HCT116 (cell line): ENCODE data around the gene PRKRIP1. TPM values are rescaled to one million over a fixed set of nuclear protein-coding genes. Genes with fewer than 3 reads are reported as not detected.
A peak's percentile ranks its signal among the peaks of the same experiment; 100 is the strongest.

ENCODE experiments used
- ATAC-seq: fragments of 200-7000 bp; cut with Tn5 transposase; 2 replicates; pipeline ENCODE4 v1.9.1; 2020; ENCODE audit warnings: mild to moderate bottlenecking, moderate library complexity
- BruUV-seq: library from RNA; stranded (reverse); fragments of 400-500 nt; replicated peaks from 2 replicates; lab custom pipeline; 2021; lab: Mats Ljungman, UMichigan
- CTCF ChIA-PET: fragments of 300-600 bp; sonication (Branson Sonifier 250); formaldehyde crosslinking; loops from one replicate; lab custom pipeline; 2021; ENCODE audit warnings: antibody characterized with exemption; lab: Charles Lee
- POLR2A ChIA-PET: fragments of 300-600, 350-600 bp; sonication (Branson Sonifier 250); formaldehyde crosslinking; loops from one replicate; lab custom pipeline; 2021; ENCODE audit warnings: antibody characterized with exemption; lab: Charles Lee
- RAD21 ChIA-PET, 2 experiments: fragments of 300-600 bp; sonication (Branson Sonifier 250); formaldehyde crosslinking; loops; one replicate each; lab custom pipeline; 2023; ENCODE audit warnings: low total read pairs in 2 of 2; ENCODE audit not compliant: uncharacterized antibody in 2 of 2, unreplicated experiment in 2 of 2, low non-redundant PET in 1 of 2; lab: Charles Lee
- DNase-seq: peaks from one replicate; pipeline ENCODE4 v3.0.0-alpha.2; 2010; ENCODE audit warnings: low read depth, low spot score
- H2AFZ ChIP-seq: fragments of 200-600 bp; shearing (Covaris generic), sonication (generic); 2 replicates; pipeline ENCODE4 v1.6.1; 2017; ENCODE audit warnings: low read depth, mixed run types, mixed read lengths, antibody characterized with exemption, low read length; ENCODE audit not compliant: poor library complexity, severe bottlenecking
- H3K27ac ChIP-seq: 2 replicates; pipeline ENCODE4 v1.5.1; 2012; ENCODE audit warnings: low read depth, low read length
- H3K27me3 ChIP-seq: fragments of 200-600 bp; sonication (generic); 2 replicates; pipeline ENCODE4 v1.6.1; 2016; ENCODE audit warnings: mixed run types, low read length, mixed read lengths; ENCODE audit not compliant: insufficient read depth
- H3K36me3 ChIP-seq, 2 experiments: fragments of 200-500 bp in 1 of 2; fragments of 200-600 bp in 1 of 2; sonication (Bioruptor generic) in 1 of 2; sonication (generic) in 1 of 2; 2 replicates each; pipeline versions ENCODE4 v1.5.1 to v1.6.1; 2014 to 2016; ENCODE audit warnings: low read length in 2 of 2, inconsistent platforms in 1 of 2, mixed read lengths in 1 of 2, mixed run types in 1 of 2; ENCODE audit not compliant: insufficient read depth in 2 of 2, control insufficient read depth in 1 of 2
- H3K4me1 ChIP-seq, 2 experiments: fragments of 200-600 bp in 1 of 2; sonication (generic) in 1 of 2; 2 replicates each; pipeline versions ENCODE4 v1.5.1 to v1.6.1; 2012 to 2017; ENCODE audit warnings: low read length in 2 of 2, inconsistent platforms in 1 of 2, mild to moderate bottlenecking in 1 of 2, mixed read lengths in 1 of 2, mixed run types in 1 of 2, moderate library complexity in 1 of 2; ENCODE audit not compliant: insufficient read depth in 2 of 2, control insufficient read depth in 1 of 2
- H3K4me2 ChIP-seq: fragments of 200-600 bp; sonication (generic); 2 replicates; pipeline ENCODE4 v1.6.1; 2017; ENCODE audit warnings: mixed run types, low read length, mixed read lengths
- H3K4me3 ChIP-seq, 2 experiments: fragments of 200-600 bp in 1 of 2; sonication (generic) in 1 of 2; replicated peaks in 1 of 2; 2 replicates each; pipeline ENCODE4 v1.5.1; 2011 to 2016; ENCODE audit warnings: low read length in 2 of 2, control low read depth in 1 of 2, low read depth in 1 of 2, mild to moderate bottlenecking in 1 of 2, mixed read lengths in 1 of 2, mixed run types in 1 of 2
- H3K79me2 ChIP-seq: fragments of 200-600 bp; sonication (generic); 2 replicates; pipeline ENCODE4 v1.6.1; 2017; ENCODE audit warnings: mild to moderate bottlenecking, mixed run types, low read length, moderate library complexity, mixed read lengths; ENCODE audit not compliant: insufficient read depth
- H3K9ac ChIP-seq: fragments of 200-600 bp; sonication (generic); 2 replicates; pipeline ENCODE4 v1.6.1; 2016; ENCODE audit warnings: low read length, mixed read lengths
- H3K9me2 ChIP-seq: fragments of 200-600 bp; sonication (generic), shearing (Covaris generic); 2 replicates; pipeline ENCODE4 v1.6.1; 2017; ENCODE audit warnings: mixed run types, mild to moderate bottlenecking, moderate library complexity; ENCODE audit not compliant: insufficient read depth
- H3K9me3 ChIP-seq, 2 experiments: fragments of 200-500 bp in 1 of 2; fragments of 200-600 bp in 1 of 2; sonication (Bioruptor generic) in 1 of 2; sonication (generic) in 1 of 2; 2 replicates each; pipeline ENCODE4 v1.6.1; 2014 to 2017; ENCODE audit warnings: low read length in 2 of 2, mixed read lengths in 2 of 2, inconsistent platforms in 1 of 2, low read depth in 1 of 2, mild to moderate bottlenecking in 1 of 2, mixed run types in 1 of 2, moderate library complexity in 1 of 2; ENCODE audit not compliant: control insufficient read depth in 1 of 2, insufficient read depth in 1 of 2
- H4K20me1 ChIP-seq: fragments of 200-600 bp; sonication (generic), shearing (Covaris generic); 2 replicates; pipeline ENCODE4 v1.6.1; 2017; ENCODE audit warnings: mixed run types, mild to moderate bottlenecking, moderate library complexity; ENCODE audit not compliant: insufficient read depth
- CBX3 ChIP-seq: IDR thresholded peaks from 2 replicates; pipeline ENCODE4 v1.6.1; 2012; ENCODE audit warnings: low read depth
- EZH2 ChIP-seq: fragments of 200-600 bp; sonication (generic); IDR thresholded peaks from 2 replicates; pipeline ENCODE4 v1.6.1; 2017; ENCODE audit warnings: antibody characterized with exemption, mixed run types
- FOSL1 ChIP-seq: IDR thresholded peaks from 2 replicates; pipeline ENCODE4 v1.6.1; 2012; ENCODE audit warnings: low read depth
- JUND ChIP-seq: IDR thresholded peaks from 2 replicates; pipeline ENCODE4 v1.6.1; 2012
- POLR2AphosphoS5 ChIP-seq: IDR thresholded peaks from 2 replicates; pipeline ENCODE4 v1.6.1; 2011; ENCODE audit warnings: mild to moderate bottlenecking, low read depth, low read length, moderate library complexity
- RAD21 ChIP-seq: IDR thresholded peaks from 2 replicates; pipeline ENCODE4 v1.6.1; 2012; ENCODE audit warnings: low read depth, mild to moderate bottlenecking
- intact Hi-C: fragments of 100-400 bp; cut with micrococcal nuclease; formaldehyde crosslinking; loops from 2 replicates; pipeline ENCODE4 v1.10.0; 2022
- total RNA-seq: library from RNA; stranded (reverse); gene quantifications from one replicate; pipeline ENCODE4 v1.2.1, GENCODE V29; 2021; ENCODE audit not compliant: unreplicated experiment
- TF ChIP-seq, protein P1 (sequence below): IDR thresholded peaks from 2 replicates; pipeline ENCODE4 v1.6.1; 2012; ENCODE audit warnings: low read depth
- TF ChIP-seq, protein P2 (sequence below): IDR thresholded peaks from 2 replicates; pipeline ENCODE4 v1.6.1; 2012

Gene PRKRIP1
- total RNA-seq, 1 experiment from 2014 or later, result 23.0 TPM

DNA sequence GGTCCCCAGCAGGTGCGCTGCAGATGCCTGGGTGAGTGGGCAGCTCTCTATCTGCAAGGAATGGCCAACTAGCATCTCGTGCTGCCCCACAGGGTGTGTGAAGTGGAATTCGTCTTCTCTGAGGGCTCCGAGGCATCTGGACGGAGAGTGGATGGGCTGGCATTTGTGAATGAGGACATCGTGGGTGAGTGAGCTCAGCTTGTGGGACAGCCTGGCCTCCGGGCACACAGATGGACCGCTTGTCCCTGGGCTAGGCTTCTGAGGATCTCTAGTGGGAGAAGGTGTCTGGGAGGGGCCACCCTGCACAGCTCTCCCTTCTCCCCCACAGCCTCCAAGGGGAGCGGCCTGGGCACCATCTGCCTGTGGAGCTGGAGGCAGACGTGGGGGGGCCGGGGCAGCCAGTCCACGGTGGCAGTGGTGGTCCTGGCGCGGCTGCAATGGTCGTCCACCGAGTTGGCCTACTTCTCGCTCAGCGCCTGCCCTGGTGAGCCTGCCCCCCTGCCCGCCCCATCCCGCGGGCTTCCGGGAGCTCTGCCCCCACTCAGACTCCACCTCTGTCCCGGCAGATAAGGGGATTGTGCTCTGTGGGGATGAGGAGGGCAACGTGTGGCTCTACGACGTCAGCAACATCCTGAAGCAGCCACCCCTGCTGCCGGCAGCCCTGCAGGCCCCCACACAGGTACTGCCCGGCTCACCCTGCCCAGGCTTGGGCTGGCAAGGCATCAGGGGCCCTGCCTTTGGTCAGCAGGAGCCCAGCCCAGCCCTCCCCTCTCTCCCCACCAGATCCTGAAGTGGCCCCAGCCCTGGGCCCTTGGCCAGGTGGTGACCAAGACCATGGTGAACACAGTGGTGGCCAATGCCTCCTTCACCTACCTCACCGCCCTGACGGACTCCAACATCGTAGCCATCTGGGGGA lies 76.2 kb downstream of the PRKRIP1 start:
- H3K4me3 ChIP-seq, result no peak overlapping the region
- no peak overlapping the region for H3K4me2 ChIP-seq
- H2AFZ ChIP-seq, result no peak overlapping the region
- H3K79me2 ChIP-seq, result no peaks in the 10 kb centered on the region
- BruUV-seq, result no TSS peak
- no peaks in the 10 kb centered on the region for H3K9me2 ChIP-seq
- H4K20me1 ChIP-seq, result no peaks in the 10 kb centered on the region
- ChIA-PET RAD21 (interaction anchor here in 1 of 2 experiments (0.6 kb wide), 1 partner anchor 198 kb away, joined by 3 read pairs; no protein-coding TSS in a partner anchor), POLR2A (no interaction called here), CTCF (no interaction called here)
- ATAC-seq, result peak; percentile 13; the same call in 1 of the 2 replicates
- no peak overlapping the region for H3K27ac ChIP-seq
- no peak for DNase-seq
- no peak for TF ChIP-seq FOSL1
- TF ChIP-seq, protein P1, sequence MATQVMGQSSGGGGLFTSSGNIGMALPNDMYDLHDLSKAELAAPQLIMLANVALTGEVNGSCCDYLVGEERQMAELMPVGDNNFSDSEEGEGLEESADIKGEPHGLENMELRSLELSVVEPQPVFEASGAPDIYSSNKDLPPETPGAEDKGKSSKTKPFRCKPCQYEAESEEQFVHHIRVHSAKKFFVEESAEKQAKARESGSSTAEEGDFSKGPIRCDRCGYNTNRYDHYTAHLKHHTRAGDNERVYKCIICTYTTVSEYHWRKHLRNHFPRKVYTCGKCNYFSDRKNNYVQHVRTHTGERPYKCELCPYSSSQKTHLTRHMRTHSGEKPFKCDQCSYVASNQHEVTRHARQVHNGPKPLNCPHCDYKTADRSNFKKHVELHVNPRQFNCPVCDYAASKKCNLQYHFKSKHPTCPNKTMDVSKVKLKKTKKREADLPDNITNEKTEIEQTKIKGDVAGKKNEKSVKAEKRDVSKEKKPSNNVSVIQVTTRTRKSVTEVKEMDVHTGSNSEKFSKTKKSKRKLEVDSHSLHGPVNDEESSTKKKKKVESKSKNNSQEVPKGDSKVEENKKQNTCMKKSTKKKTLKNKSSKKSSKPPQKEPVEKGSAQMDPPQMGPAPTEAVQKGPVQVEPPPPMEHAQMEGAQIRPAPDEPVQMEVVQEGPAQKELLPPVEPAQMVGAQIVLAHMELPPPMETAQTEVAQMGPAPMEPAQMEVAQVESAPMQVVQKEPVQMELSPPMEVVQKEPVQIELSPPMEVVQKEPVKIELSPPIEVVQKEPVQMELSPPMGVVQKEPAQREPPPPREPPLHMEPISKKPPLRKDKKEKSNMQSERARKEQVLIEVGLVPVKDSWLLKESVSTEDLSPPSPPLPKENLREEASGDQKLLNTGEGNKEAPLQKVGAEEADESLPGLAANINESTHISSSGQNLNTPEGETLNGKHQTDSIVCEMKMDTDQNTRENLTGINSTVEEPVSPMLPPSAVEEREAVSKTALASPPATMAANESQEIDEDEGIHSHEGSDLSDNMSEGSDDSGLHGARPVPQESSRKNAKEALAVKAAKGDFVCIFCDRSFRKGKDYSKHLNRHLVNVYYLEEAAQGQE, result no peak
- no peak for TF ChIP-seq JUND
- no peak for TF ChIP-seq CBX3
- TF ChIP-seq, protein P2, sequence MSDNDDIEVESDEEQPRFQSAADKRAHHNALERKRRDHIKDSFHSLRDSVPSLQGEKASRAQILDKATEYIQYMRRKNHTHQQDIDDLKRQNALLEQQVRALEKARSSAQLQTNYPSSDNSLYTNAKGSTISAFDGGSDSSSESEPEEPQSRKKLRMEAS, result no peak
- no peak for TF ChIP-seq RAD21
- peak; percentile 11; the same call in 1 of the 2 replicates for TF ChIP-seq POLR2AphosphoS5
- no peak for TF ChIP-seq EZH2
- H3K36me3 ChIP-seq, result no peaks in the 10 kb centered on the region; a peak in 2 of 4 replicates
- H3K27me3 ChIP-seq, result no peaks in the 10 kb centered on the region
- H3K9ac ChIP-seq, result no peak overlapping the region
- intact Hi-C loops, result no loop called here
- no peaks in the 10 kb centered on the region for H3K4me1 ChIP-seq
- H3K9me3 ChIP-seq, result no peaks in the 10 kb centered on the region
